Activated T-helper 1 cell treated with anti-CD3 and anti-CD28 coated beads, Interleukin-2, amount 50 U/mL, for 16 hours (primary cell): ENCODE results near the gene SLIT1.

ENCODE experiments used
- DNase-seq, 2 donors: peaks; one replicate each; pipeline ENCODE4 v3.0.0-alpha.2; 2020; ENCODE audit warnings: low read depth in 1 of 2, low spot score in 1 of 2

Gene SLIT1

DNA sequence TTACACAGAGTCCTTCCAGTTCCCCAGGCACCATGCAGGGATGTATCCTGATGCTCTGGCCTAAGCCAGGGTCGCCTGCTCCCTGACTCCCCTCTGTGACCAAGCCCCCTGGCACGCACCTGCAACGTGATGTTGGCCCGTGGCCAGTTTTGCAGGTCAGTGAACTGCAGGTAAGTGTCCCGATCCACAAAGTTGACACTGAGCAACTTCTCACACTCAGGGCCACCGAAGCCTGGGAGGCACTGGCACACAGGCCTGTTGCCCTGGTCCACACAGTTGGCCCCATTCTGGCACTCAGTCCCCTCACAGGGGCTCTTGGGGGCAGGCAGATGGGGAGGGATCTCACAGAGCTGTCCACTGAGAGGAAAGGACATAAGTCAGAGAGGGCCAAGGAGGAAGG, 179.4 kb downstream of the SLIT1 start:
- no peak for DNase-seq

DNA sequence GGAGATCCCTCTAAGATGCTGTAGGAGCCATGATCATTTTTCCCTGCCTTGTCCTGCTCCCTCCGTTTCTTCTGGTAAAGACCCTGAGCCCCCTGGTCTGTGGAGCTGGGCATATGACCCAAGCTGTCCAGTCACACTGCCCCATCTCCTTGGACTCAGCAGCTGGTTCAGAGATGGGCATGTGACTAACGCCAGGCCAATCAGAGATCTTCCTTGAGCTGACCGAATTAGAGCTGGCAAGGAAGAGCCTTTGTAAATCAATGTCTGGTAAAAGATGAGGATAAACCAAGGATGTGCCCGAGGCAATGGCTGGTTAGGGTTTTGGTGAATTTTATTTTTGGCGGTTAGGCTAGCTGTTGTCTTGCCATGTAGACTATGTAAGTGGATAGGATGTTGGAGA, 180.4 kb downstream of the SLIT1 start:
- DNase-seq: no peak

DNA sequence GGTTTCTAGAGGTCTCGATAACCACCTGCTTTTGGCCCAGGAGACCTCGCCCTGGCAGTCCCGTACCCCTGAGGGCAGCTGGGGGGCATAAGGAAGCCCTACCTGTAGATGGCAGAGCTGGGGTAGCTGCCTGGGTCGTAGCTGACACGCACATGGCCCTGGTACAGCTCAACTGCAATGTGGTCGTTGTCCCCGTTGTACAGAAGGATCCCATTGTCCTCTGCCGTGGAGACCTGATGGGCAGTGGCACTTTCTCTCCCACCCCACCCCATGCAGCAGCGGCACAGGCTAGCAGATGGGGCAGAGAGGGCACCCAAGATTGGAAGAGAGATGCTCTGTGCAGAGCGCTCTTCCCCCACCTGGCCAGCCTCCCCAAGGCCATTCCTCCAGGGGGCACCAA, 181.2 kb downstream of the SLIT1 start:
- no peak for DNase-seq

DNA sequence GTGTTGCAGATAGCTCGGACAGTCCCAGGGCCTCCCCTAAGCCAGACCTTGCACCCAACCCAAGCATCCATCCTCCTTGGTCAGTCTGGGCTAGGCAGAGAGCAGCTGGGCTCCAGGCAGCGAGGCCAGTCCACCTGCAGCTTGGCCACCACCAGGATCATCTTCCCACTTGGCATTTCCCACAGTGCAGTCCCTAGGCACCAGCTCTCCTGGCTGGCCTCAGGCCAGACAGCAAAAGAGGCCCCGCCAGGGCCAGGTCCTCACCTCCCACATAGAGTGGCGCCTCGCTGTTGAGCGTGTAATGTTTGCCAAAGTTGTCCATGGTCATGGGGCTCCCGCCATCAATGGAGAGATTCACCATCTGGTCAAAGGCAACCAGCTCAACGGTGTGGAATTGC, 182.0 kb downstream of the SLIT1 start:
- DNase-seq: no peak

DNA sequence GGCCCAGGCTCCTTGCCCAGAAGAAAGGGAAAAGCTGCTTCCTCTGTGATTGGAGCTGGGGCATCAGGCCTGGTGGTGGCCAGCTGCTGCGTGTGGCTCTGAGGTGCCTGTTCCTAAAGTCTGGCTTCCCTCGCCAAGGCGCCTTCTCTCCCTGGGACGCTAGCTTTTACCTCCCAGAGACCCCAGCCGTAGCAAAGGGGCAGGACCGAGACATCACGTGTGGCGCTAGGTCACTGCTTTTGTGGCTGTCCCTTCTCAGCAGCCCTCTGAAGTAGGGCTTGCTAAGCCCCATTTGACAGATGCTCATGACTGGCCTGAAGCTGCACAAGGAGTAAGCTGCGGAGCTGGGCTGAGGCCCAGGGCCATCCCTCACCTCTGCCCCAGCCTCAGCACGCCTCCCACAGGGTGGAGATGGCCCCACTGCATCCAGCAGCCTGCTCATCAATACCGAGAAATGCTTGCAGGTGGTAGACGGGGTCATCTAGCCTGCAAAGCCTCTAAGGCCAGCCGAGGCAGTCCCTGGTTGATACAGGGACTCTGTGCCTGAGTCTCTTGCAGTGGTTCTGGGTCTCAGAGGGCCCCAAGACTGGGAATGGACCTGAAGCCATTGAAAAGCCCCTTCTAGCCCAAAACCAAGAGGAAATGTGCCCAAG, 182.5 kb downstream of the SLIT1 start:
- no peak for DNase-seq

DNA sequence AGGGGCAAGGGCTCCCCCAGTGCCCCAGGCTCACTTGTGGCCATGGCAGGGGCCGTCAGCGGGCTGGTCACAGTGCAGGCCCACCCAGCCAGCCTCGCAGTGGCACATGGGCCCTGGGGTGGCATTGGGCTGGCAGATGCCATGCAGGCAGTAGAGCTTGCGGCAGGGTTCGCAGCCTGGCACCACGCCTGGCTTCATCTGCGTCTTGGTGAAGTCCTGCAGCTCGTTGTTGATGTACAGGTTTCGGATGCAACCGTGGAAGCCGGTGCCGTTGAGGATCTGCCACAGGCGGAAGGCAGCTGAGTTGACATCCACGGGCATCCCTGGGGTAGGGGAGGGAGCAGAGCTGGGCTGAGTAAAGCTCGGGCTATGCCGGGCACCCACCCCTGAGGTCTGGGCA, 183.1 kb downstream of the SLIT1 start:
- no peak for DNase-seq

DNA sequence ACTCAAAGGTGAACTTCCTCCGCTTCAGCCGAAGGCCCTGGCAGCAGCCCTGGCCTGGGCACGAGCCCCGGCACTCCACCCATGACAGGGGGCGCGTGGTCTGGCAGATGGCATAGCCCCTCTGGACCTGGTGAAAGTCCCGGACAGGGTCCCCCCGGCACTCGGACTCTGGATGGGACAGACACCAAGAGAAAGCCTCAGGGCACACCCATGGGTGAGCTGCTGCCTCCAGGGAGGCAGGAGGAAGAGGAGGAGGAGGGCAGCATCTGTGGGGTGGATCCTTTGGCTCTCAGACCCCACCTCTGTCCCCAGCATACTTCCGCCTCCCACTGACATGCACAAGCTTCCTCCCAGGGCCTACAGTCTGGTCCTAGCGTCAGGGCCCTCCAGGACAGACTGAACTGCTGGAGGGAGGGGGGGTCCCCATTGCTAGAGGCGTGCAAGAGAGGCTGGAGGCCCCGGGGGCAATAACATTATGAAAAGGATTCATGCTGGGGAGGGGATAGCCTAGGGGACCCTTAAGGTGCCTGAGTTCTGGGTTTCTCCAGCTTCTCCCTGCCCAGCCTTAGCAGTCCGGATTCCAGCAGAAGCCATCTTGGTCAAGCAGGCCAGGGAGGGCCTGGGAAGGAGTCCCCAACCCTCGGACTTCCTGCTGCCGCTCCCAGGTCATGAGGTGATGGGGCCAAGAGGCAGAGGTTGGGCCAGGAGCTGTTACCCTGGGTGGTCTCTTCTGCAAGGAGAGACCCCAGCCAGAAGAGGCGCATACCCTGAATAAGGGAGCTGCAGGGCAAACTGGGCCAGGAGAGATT, 184.4 kb downstream of the SLIT1 start:
- no peak for DNase-seq

DNA sequence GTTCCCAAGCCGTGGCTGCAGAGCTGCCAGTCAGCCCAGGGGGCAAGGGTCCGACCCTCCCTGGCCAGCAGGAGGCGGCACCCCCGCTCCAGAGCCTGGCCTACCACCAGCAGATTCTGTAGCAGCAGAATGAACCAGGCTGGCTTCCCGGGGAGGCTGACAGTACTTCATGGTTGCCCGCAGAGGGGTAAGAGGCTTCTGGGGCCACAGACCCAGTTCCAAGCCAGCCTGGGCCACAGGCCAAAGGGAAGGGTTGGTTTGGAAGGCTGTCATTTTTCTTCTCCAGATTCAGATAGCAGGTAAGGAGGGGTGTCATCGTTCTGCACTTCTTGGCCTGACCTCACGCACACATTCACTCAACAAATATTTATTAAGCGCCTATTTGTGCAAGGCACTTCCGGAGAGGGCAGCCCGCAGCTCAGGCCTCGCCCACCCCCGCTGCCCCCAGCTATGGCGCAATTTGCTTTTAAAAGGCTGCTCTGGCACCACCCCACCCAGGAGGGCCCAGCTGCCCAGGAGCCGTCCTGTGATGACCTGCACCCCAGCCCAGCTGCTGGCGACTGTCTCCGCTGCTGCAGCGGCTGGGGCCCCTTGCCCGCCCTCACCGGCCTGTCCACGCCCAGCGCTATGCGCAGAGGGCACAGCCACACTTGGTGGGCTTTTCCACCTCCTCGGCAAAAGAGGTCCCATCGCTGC, 185.1 kb downstream of the SLIT1 start:
- no peak for DNase-seq

DNA sequence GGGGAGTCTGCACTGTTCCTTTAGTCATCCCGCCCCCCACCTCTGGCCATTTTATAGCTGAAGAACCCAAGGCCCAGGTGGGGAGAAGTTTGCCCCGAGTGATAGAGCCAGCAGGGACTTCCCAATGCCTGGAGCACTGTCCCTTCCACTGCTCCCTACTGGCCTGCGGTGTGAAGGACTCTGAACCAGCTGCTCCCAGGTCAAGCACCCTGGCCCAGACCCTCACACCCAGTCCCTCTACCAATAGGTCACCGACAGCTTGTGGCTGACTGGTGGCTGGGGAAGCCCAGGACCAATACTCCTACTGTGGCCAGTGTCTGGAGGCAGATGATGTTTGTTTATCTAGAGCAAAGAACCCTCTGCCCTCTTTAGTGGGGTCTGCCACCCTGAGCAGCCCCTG, 185.8 kb downstream of the SLIT1 start:
- DNase-seq: no peak

DNA sequence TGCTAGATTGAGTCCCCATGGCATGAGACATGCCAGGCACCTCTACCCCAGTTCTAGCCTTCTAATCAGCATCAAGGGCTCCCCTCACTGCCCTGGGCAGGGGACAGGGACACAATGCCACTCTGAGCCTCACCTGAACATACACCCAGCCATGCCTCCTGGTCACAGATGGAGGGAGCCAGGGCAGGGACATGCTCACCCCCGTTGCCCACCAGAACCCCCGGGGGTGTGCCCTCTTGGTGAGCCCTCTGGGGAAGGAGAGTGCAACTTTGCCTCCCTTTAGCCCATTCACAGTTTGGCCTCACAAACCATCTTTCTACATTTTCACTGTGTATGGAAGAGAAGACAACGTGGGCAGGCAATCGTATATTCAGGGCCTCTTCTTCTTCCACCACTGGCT, 186.4 kb downstream of the SLIT1 start:
- DNase-seq: no peak

DNA sequence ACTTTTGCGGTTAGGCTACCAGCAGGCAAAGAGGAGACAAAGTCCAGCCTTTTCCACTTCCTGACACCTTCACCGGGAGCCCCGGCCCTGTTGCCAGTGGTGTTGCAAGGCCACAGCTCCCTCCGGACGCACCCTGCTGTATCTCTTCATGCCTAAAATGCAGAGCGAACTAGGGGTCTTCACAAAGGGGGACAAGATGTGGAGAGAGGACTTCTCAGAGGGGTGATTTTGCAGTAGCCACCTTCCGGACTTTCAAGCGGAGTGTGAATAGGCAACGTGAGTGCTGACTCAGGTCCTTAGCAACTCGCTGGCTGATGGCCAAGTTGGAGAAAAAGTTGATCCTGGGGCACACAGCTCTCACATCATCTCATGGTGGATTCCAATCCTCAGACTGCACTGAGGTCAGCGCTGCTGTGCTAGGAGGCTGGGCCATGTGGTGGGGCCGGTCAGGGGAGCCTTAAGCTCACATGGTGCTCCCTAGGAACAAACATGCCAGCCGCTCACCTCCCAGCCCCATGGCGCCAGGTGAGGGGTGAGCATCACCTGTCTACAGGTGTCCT, 187.3 kb downstream of the SLIT1 start:
- no peak for DNase-seq

DNA sequence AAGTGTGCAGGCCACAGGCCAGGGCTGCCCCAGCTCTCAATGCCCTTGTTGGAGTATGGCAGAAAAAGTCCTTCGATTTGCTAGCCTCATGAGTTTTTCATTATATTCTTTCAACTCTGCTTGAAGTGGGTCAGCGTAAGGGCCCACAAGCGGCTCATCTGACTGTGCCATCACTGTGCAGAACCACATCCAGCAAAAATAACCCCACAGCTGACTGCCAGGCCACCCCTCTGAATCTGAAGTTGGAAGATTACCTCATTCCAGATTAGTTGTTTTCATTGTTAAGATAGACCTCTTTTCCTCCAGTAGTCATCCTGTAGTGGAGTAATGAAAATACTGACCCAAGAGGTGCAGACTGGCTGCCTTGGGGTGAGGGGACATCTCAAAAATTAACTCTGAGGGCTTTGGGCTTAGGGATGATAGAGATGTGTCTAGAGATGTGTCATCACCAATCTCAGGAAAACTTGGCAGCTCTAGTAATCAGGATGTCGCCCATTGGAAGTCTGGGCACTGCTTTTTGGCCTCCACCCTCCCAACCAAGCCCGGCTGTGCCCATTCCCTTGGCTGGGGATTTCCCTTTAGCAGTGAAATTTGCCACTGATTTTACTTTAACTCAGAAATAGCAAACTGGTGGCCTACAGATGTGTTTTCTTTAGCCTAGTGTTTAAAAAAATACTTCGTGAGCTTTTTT, 189.3 kb downstream of the SLIT1 start:
- DNase-seq: no peak

DNA sequence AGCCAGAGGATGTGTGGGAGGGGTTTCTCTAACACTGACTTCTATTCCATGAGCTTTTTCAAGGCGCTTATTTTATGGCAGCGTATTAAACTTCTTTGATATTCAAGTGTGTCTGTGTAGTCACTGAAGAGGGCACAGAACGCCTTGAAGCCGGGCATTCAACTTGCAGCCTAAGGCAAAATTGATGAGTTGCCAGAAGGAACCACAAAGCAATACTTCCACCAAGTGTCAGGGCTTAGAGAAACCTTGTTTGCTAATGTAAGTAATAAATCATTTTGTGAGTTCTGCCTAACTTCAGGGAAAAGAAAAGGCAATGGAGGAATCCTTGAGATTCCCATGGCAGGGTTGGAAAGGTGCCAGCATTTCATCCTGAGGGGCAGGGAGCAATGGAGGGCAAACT, 189.9 kb downstream of the SLIT1 start:
- no peak for DNase-seq

DNA sequence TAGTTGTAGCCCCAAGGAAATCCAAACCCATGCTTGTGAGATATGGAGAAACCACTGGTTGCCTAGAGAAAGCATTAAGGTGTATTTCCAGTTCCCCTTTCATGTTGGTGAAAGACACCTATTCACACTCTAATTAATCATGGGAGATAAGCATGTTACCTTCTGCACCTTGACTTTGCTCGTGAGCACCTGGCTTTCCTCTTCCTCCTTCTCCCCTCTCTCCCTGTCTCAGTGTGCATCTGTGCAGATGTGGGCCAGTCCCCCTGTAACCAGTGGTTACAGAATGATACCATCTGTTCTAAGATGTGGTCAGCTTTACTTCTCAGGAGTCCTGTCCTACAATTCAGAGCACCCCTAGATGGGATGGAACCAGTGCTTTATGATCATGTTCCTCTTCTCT, 193.0 kb downstream of the SLIT1 start:
- DNase-seq: no peak

DNA sequence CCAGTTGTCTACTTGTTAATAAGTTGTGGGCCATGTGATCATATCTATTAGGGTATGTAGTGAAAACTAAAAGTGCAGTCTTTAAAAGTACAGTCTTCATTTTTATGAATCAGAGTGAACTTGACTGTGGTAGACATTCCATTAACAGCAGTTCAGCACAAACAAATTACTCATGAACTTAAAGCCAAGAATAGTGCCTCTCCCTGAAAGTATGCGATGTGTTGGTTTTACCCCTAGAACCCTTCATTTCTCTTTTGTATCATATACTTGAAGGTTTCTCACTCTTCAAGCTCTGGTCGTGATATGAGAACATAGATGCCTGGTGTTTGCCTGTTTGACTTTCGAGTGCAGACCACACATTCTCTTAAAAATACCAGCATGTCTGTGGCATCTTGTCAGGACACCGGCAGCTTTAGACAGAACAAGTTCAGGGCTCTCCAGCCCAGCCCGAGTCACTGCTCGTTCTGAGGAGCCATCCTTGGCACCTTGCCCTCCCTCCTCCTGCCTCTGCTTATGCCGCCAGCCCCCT, 194.4 kb downstream of the SLIT1 start:
- no peak for DNase-seq

DNA sequence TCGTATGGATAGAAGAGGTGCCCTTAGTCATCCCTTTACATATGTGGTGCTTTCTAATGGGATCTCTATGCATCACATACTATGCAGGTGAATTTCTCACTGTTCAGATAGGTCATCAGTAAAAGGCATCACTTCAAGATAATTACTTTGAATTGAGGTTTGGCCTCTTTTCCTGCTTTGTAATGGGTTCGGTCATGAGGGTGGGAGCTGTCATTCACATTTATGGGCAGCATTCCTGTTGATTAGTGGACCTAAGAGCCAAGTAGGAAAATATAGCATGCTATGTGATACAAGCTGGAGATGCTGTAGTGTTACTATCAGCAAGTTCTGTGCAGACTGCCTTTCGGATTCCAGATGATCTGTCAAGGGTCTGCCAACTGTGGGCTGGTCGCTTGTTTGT, 197.3 kb downstream of the SLIT1 start:
- DNase-seq: no peak

DNA sequence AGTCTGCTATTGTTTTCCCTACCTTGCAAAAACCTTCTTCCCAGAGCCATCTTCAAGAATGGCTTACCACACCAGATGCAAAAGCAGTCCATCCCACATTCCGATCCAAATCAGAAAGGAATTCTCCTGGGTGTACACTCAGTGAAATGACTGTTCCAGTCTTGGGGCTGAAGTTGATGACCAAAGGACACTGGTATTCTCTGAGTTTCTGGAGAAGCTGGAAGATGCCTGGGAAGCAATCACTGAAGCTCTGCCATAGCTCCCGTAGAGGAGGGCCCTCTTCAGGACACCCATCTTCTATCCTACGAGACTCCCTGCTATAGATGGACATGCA, 197.9 kb downstream of the SLIT1 start:
- no peak for DNase-seq

DNA sequence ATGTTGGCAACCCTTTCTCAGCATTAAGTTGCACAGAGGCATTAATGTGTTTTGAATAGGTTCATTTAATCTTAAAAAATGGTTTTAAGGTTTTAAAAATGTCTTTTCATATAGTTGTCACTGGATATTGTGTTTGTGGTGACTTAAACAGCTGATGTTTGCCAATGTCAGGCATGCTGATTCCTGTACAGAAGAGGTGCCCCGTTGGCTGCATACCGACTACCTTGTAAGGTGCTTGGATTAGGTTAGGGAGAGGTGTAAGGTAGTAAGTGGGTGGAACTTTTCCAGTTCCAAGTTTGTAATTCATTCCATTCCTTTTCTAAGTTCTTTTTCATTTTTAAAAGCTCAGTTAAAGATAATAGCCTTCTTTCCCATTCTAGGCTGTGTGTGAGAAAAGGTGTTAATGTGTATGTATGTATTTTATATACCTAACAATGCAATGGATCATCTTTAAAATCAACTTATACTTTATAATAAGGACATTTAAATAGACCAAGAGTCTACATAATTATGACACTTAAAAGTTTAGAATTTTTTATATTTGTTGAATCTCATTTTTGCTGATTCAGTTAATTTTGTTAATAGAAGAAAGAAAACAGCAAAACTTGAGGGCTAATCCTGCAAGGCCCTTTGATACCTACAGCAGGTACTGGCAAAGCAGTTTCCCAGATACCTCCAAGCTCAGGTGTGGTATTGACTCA, 198.5 kb downstream of the SLIT1 start:
- no peak for DNase-seq

DNA sequence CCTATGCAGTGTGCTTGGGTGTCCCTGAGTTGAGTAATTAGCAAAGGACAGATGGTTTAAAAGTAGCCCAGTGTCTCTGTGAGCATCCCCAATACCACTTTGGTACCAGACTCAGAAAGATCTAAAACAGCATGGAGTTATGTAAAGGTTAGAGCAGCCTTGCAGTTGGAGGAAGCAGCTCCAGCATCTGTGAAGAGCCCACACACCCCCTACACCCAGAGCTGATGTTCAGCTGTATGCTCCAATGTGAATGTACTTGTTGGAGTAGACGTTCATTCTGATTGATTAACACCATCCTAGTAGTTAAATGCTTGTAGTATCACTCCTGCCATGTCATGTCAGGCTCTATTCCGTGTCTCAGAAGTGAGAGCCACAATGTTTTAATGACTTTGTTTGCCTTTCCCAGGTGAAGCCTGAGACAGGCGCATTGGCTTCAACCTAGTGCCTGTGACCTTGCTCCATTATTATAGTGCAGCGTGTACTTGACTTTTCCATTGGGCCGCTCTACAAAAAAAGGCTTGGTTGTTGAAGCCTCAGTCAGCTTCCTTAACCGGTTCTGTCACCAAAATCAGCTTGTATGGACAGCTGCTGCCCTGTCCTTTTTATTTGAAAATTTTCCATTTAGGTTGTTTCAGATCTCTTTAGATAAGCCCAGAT, 199.4 kb downstream of the SLIT1 start:
- no peak for DNase-seq

DNA sequence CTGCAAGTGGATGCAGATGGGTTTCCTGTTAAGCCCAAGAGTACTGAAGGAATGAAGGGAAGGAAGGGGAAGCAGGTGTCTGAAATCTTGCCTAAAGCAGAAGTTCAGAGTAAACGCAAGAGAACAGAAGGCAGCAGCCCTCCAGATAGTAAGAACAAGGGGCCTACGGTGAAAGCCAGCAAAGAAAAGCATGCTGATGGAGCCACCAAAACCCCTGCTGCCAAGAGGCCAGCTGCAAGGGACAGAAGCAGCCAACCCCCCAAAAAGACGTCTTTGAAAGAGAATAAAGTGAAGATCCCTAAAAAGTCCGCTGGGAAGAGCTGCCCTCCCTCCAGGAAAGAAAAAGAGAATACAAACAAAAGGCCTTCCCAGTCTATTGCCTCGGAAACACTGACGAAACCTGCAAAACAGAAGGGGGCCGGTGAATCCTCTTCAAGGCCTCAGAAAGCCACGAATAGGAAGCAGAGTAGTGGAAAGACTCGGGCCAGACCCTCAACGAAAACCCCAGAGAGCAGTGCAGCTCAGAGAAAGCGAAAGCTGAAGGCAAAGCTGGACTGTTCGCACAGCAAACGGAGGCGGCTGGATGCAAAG, 201.1 kb downstream of the SLIT1 start:
- no peak for DNase-seq
